DND-41 (cell line): ENCODE results near the gene RARB.

Source experiments
- ATAC-seq: fragments of 200-7000 bp; cut with Tn5 transposase; 3 replicates; pipeline ENCODE4 v1.9.1; 2021; ENCODE audit warnings: low read depth; ENCODE audit not compliant: insufficient read depth
- DNase-seq: peaks from one replicate; pipeline ENCODE4 v3.0.0-alpha.2; 2020
- H2AFZ ChIP-seq: 2 replicates; pipeline ENCODE4 v1.6.0; 2012; ENCODE audit warnings: low read depth, low read length
- H3K27ac ChIP-seq: 2 replicates; pipeline ENCODE4 v1.5.1; 2012; ENCODE audit warnings: low read length, inconsistent platforms
- H3K27me3 ChIP-seq: fragments of 200-600 bp; sonication (generic); 2 replicates; pipeline ENCODE4 v1.6.0; 2012; ENCODE audit warnings: low read length, mild to moderate bottlenecking, inconsistent platforms; ENCODE audit not compliant: insufficient read depth, poor library complexity
- H3K36me3 ChIP-seq: 2 replicates; pipeline ENCODE4 v1.5.1; 2012; ENCODE audit warnings: low read length, inconsistent platforms; ENCODE audit not compliant: insufficient read depth
- H3K4me1 ChIP-seq: 2 replicates; pipeline ENCODE4 v1.5.1; 2012; ENCODE audit warnings: mild to moderate bottlenecking, low read length; ENCODE audit not compliant: insufficient read depth
- H3K4me2 ChIP-seq: 2 replicates; pipeline ENCODE4 v1.6.0; 2012; ENCODE audit warnings: mild to moderate bottlenecking, moderate library complexity, low read length, inconsistent platforms; ENCODE audit not compliant: insufficient read depth
- H3K4me3 ChIP-seq, 2 experiments: fragments of 200-600 bp in 1 of 2; shearing (Covaris generic) in 1 of 2; 2 replicates each; pipeline ENCODE4 v1.5.1; 2012 to 2016; ENCODE audit warnings: inconsistent platforms in 2 of 2, low read length in 2 of 2, mild to moderate bottlenecking in 2 of 2, low read depth in 1 of 2, moderate library complexity in 1 of 2
- H3K79me2 ChIP-seq: 2 replicates; pipeline ENCODE4 v1.6.0; 2012; ENCODE audit warnings: low read length, inconsistent platforms; ENCODE audit not compliant: insufficient read depth
- H3K9ac ChIP-seq: 2 replicates; pipeline ENCODE4 v1.6.0; 2012; ENCODE audit warnings: low read depth, mild to moderate bottlenecking, inconsistent platforms, low read length, moderate library complexity
- H3K9me3 ChIP-seq: 2 replicates; pipeline ENCODE4 v1.5.1; 2012; ENCODE audit warnings: low read length, moderate library complexity, mild to moderate bottlenecking, inconsistent platforms; ENCODE audit not compliant: insufficient read depth, severe bottlenecking
- H4K20me1 ChIP-seq: 2 replicates; pipeline ENCODE4 v1.6.0; 2012; ENCODE audit warnings: low read length; ENCODE audit not compliant: insufficient read depth
- EZH2 ChIP-seq: IDR thresholded peaks from 3 replicates; pipeline ENCODE4 v1.6.1; 2012; ENCODE audit warnings: borderline replicate concordance, low read depth, mild to moderate bottlenecking, moderate library complexity, low read length, inconsistent platforms; ENCODE audit not compliant: severe bottlenecking
- TF ChIP-seq, protein P1 (sequence below): IDR thresholded peaks from 2 replicates; pipeline ENCODE4 v1.5.1; 2012; ENCODE audit warnings: borderline replicate concordance, low read length, moderate library complexity, mild to moderate bottlenecking; ENCODE audit not compliant: poor library complexity, severe bottlenecking; ENCODE audit errors: extremely low read depth

The RARB gene

DNA sequence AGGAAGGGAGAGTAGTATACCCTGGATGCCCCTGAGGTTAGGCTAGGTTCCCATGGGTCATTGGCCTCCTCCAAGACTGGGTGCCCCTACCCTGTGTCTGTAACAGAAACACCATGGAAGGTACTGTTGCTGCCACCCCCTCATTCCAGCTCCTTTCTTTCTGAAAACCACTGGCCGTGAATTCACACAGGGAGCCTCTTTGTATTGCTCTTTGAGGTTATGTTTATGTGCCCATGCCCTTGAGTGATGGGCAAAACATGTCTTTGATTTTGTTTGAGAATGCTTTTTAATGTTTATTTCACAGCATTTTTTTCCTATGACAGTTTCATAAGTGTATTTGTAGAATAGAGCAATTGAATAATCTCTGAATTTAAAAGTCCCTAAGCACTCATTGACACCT lies 79.7 kb downstream of the RARB start:
- H3K4me1 ChIP-seq = no peaks in the 10 kb centered on the region
- H3K4me3 ChIP-seq = no peak overlapping the region
- H3K79me2 ChIP-seq = no peaks in the 10 kb centered on the region
- H3K36me3 ChIP-seq = no peaks in the 10 kb centered on the region
- H4K20me1 ChIP-seq = no peaks in the 10 kb centered on the region
- TF ChIP-seq EZH2 = no peak
- TF ChIP-seq, protein P1, sequence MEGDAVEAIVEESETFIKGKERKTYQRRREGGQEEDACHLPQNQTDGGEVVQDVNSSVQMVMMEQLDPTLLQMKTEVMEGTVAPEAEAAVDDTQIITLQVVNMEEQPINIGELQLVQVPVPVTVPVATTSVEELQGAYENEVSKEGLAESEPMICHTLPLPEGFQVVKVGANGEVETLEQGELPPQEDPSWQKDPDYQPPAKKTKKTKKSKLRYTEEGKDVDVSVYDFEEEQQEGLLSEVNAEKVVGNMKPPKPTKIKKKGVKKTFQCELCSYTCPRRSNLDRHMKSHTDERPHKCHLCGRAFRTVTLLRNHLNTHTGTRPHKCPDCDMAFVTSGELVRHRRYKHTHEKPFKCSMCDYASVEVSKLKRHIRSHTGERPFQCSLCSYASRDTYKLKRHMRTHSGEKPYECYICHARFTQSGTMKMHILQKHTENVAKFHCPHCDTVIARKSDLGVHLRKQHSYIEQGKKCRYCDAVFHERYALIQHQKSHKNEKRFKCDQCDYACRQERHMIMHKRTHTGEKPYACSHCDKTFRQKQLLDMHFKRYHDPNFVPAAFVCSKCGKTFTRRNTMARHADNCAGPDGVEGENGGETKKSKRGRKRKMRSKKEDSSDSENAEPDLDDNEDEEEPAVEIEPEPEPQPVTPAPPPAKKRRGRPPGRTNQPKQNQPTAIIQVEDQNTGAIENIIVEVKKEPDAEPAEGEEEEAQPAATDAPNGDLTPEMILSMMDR = no peak
- H3K9ac ChIP-seq = no peak overlapping the region
- H2AFZ ChIP-seq = no peak overlapping the region
- no peak overlapping the region for H3K27ac ChIP-seq
- ATAC-seq = no peak
- DNase-seq = no peak
- no peaks in the 10 kb centered on the region for H3K27me3 ChIP-seq
- H3K9me3 ChIP-seq = no peaks in the 10 kb centered on the region
- H3K4me2 ChIP-seq = no peak overlapping the region

DNA sequence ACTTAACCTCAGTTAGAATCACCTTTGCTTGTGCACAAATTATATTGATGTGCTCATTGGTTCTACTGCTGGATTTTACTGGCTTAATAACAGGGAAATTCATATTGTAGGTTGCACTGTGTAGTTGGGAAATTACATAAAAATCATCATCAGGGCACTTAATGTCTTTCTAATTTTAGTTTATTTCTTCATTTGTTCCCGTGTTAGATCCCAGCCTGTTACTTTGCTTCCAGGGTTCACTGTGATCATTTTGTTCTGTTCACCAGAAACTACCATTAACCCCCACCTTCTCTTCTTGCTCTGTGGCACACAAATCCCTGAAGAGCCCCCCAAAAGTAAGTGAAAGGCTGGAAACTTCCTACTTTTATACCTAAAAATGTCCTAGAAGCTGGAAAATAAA lies 80.4 kb downstream of the RARB start:
- H3K9ac ChIP-seq = no peak overlapping the region
- no peak overlapping the region for H3K27ac ChIP-seq
- no peak for TF ChIP-seq EZH2
- TF ChIP-seq, protein P1 = no peak
- H3K27me3 ChIP-seq = no peaks in the 10 kb centered on the region
- H3K36me3 ChIP-seq = no peaks in the 10 kb centered on the region
- no peaks in the 10 kb centered on the region for H4K20me1 ChIP-seq
- DNase-seq (no peak), ATAC-seq (no peak)
- H3K4me2 ChIP-seq = no peak overlapping the region
- H3K79me2 ChIP-seq = no peaks in the 10 kb centered on the region
- H3K4me3 ChIP-seq = no peak overlapping the region
- H3K9me3 ChIP-seq = no peaks in the 10 kb centered on the region
- H3K4me1 ChIP-seq = no peaks in the 10 kb centered on the region
- H2AFZ ChIP-seq = no peak overlapping the region

DNA sequence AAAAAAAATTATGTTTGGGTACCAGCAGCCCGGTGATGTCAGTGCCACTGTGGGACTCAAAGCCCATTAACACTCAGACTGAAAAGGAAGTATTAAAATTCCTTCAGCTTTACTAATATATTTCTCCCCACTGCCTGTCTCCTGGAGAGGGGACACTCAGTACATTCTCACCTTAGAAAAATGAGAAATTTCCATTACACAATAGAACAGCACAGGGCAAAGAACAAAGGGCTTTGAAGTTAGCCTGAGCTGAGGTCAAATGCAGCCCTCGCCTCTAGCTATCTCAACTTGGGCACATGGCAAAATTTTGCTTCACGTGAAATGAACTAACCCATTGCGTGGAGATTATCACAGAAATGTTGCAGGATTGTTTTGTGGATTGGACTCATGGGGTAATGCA lies 80.8 kb downstream of the RARB start:
- H2AFZ ChIP-seq = no peak overlapping the region
- H3K36me3 ChIP-seq = no peaks in the 10 kb centered on the region
- H3K27me3 ChIP-seq = no peaks in the 10 kb centered on the region
- H3K27ac ChIP-seq = no peak overlapping the region
- H3K4me3 ChIP-seq = no peak overlapping the region
- DNase-seq (no peak), ATAC-seq (no peak)
- H3K9ac ChIP-seq = no peak overlapping the region
- no peaks in the 10 kb centered on the region for H3K4me1 ChIP-seq
- no peaks in the 10 kb centered on the region for H3K9me3 ChIP-seq
- TF ChIP-seq, protein P1 = no peak
- H3K79me2 ChIP-seq = no peaks in the 10 kb centered on the region
- H3K4me2 ChIP-seq = no peak overlapping the region
- no peaks in the 10 kb centered on the region for H4K20me1 ChIP-seq

DNA sequence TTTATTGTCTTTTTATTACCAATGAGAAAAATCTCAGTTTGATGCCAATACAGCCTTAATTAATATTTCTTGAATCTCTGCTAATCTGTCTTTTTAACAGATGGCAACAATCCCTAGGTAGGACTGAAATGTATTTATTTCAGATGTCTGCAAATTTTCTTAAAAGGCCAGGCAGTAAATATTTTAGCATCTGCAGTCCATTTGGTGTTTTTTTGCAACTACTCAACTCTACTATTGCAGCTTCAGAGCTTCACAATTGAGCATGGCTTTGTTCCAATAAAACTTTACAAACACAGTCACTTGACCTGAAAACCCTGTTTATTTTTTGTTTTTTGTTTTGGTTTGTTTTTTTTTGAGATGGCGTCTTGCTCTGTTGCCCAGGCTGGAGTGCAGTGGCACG lies 82.7 kb downstream of the RARB start:
- Histone ChIP-seq H3K79me2 (no peaks in the 10 kb centered on the region), H3K27me3 (no peaks in the 10 kb centered on the region), H4K20me1 (no peaks in the 10 kb centered on the region), H3K4me2 (no peak overlapping the region), H2AFZ (no peak overlapping the region), H3K9me3 (no peaks in the 10 kb centered on the region), H3K4me3 (no peak overlapping the region), H3K4me1 (no peaks in the 10 kb centered on the region), H3K27ac (no peak overlapping the region), H3K9ac (no peak overlapping the region), H3K36me3 (no peaks in the 10 kb centered on the region)
- DNase-seq (no peak), ATAC-seq (no peak)
- TF ChIP-seq, protein P1 = no peak
- no peak for TF ChIP-seq EZH2
